D721Med (cell line): ENCODE measurements around the gene CCR6.
A peak's percentile ranks its signal among the peaks of the same experiment; 100 is the strongest.

Experiments
- DNase-seq: peaks from one replicate; pipeline ENCODE4 v3.0.0; 2011; ENCODE audit warnings: low spot score; ENCODE audit not compliant: insufficient read length
- FAIRE-seq: peaks from 2 replicates; lab custom pipeline; 2011; peaks lifted over from hg19 to GRCh38; lab: Jason Lieb, UNC
- CTCF ChIP-seq: IDR thresholded peaks from 2 replicates; pipeline ENCODE4 v1.5.1; 2012; ENCODE audit warnings: mild to moderate bottlenecking, control low read depth; ENCODE audit not compliant: insufficient read depth; ENCODE audit errors: missing control alignments

The CCR6 gene

GRCh38 chr6:167113935-167114910 lies 8.7 kb upstream of the CCR6 start:
- DNase-seq = no peak
- no peak for FAIRE-seq
- TF ChIP-seq CTCF = no peak

- DNase-seq = no peak
- no peak for FAIRE-seq
- TF ChIP-seq CTCF = peak; percentile 2
Measured at GRCh38 chr6:167115054-167115453, 7.8 kb upstream of the CCR6 start.

GRCh38 chr6:167116109-167116837 lies 6.6 kb upstream of the CCR6 start:
- FAIRE-seq (no peak), DNase-seq (no peak)

GRCh38 chr6:167116838-167117228 lies 6.1 kb upstream of the CCR6 start:
- DNase-seq (no peak), FAIRE-seq (no peak)
- no peak for TF ChIP-seq CTCF

More at GRCh38 chr6:167116109-167116837, 6.6 kb upstream of the CCR6 start:
- TF ChIP-seq CTCF = no peak

GRCh38 chr6:167118006-167118405 lies 4.9 kb upstream of the CCR6 start:
- no peak for FAIRE-seq
- DNase-seq = no peak
- TF ChIP-seq CTCF = no peak

GRCh38 chr6:167118839-167119238 lies 4.1 kb upstream of the CCR6 start:
- TF ChIP-seq CTCF = no peak
- DNase-seq (no peak), FAIRE-seq (no peak)
